Neural progenitor cell (in vitro differentiated cells): Measurements from ENCODE around the gene DHRS2. TPM values are rescaled to one million over a fixed set of nuclear protein-coding genes. Genes with fewer than 3 reads are reported as not detected.

Source experiments
- DNase-seq: peaks from one replicate; pipeline ENCODE4 v3.0.0-alpha.2; 2016; ENCODE audit warnings: low spot score
- H2AFZ ChIP-seq: fragments of 200-600 bp; sonication (generic); replicated peaks from 2 replicates; pipeline ENCODE4 v1.6.1; 2016; ENCODE audit warnings: antibody characterized with exemption
- H3F3A ChIP-seq: fragments of 200-600 bp; sonication (generic); 2 replicates; pipeline ENCODE4 v1.6.1; 2016; ENCODE audit warnings: antibody characterized with exemption, low read depth
- H3K27ac ChIP-seq: fragments of 200-600 bp; sonication (generic); 2 replicates; pipeline ENCODE4 v1.5.1; 2016; ENCODE audit warnings: mild to moderate bottlenecking
- H3K27me3 ChIP-seq: fragments of 200-600 bp; sonication (generic); 2 replicates; pipeline ENCODE4 v1.6.1; 2016; ENCODE audit warnings: mild to moderate bottlenecking, moderate library complexity
- H3K36me3 ChIP-seq: fragments of 200-600 bp; sonication (generic); 2 replicates; pipeline ENCODE4 v1.5.1; 2016
- H3K4me1 ChIP-seq: fragments of 200-600 bp; sonication (generic); 2 replicates; pipeline ENCODE4 v1.6.1; 2016; ENCODE audit warnings: mixed run types
- H3K4me2 ChIP-seq: fragments of 200-600 bp; sonication (generic); 2 replicates; pipeline ENCODE4 v1.6.1; 2016
- H3K4me3 ChIP-seq: fragments of 200-600 bp; sonication (generic); 2 replicates; pipeline ENCODE4 v1.5.1; 2016
- H3K79me2 ChIP-seq: fragments of 200-600 bp; sonication (generic); 2 replicates; pipeline ENCODE4 v1.6.1; 2016; ENCODE audit warnings: low read depth
- H3K9ac ChIP-seq: fragments of 200-600 bp; sonication (generic); 2 replicates; pipeline ENCODE4 v1.6.1; 2016
- H3K9me3 ChIP-seq: fragments of 200-600 bp; sonication (generic); 2 replicates; pipeline ENCODE4 v1.5.1; 2016; ENCODE audit warnings: low read depth
- H4K20me1 ChIP-seq: fragments of 200-600 bp; sonication (generic); 2 replicates; pipeline ENCODE4 v1.6.1; 2016; ENCODE audit warnings: low read depth
- H3K27ac Mint-ChIP-seq: 3 replicates; pipeline ENCODE4 v1.8.0; 2021; ENCODE audit warnings: mixed read lengths
- H3K27me3 Mint-ChIP-seq: 2 replicates; pipeline ENCODE4 v1.8.0; 2022; ENCODE audit warnings: low read depth, mild to moderate bottlenecking, inconsistent platforms, moderate library complexity, mixed read lengths; ENCODE audit not compliant: insufficient read depth
- H3K36me3 Mint-ChIP-seq: 3 replicates; pipeline ENCODE4 v1.8.0; 2021; ENCODE audit warnings: mixed read lengths
- H3K4me1 Mint-ChIP-seq: 3 replicates; pipeline ENCODE4 v1.8.0; 2021; ENCODE audit warnings: mixed read lengths
- H3K4me3 Mint-ChIP-seq: 3 replicates; pipeline ENCODE4 v1.8.0; 2021; ENCODE audit warnings: mild to moderate bottlenecking, moderate library complexity, mixed read lengths
- H3K9me3 Mint-ChIP-seq: 3 replicates; pipeline ENCODE4 v1.8.0; 2020; ENCODE audit warnings: mixed read lengths
- CTCF ChIP-seq: fragments of 200-600 bp; sonication (generic); IDR thresholded peaks from 2 replicates; pipeline ENCODE4 v1.5.1; 2017; ENCODE audit warnings: antibody characterized with exemption, mild to moderate bottlenecking
- EZH2 ChIP-seq: fragments of 200-600 bp; sonication (generic); IDR thresholded peaks from 2 replicates; pipeline ENCODE4 v1.6.1; 2017; ENCODE audit warnings: antibody characterized with exemption, mild to moderate bottlenecking, moderate library complexity
- EZH2phosphoT487 ChIP-seq: fragments of 200-600 bp; sonication (generic); IDR thresholded peaks from 2 replicates; pipeline ENCODE4 v1.6.1; 2017; ENCODE audit warnings: antibody characterized with exemption
- total RNA-seq: library from RNA; depleted of rRNA; stranded (reverse); fragments of >200 nt; gene quantifications from 2 replicates; pipeline ENCODE4 v1.2.3, GENCODE V29; 2015; ENCODE audit warnings: low replicate concordance

DHRS2 gene
- total RNA-seq, 1 donor from 2014 or later = 2.8 TPM

- no peak overlapping the region for H2AFZ ChIP-seq
- Mint-ChIP-seq H3K9me3 (no peaks in the 10 kb centered on the region), H3K27ac (no peak overlapping the region), H3K4me3 (no peak overlapping the region), H3K4me1 (no peaks in the 10 kb centered on the region), H3K36me3 (no peaks in the 10 kb centered on the region), H3K27me3 (no peaks in the 10 kb centered on the region)
- H3K9ac ChIP-seq = no peak overlapping the region
- H3K27ac ChIP-seq = no peak overlapping the region
- no peaks in the 10 kb centered on the region for H3K4me1 ChIP-seq
- no peak for TF ChIP-seq EZH2phosphoT487
- no peak for TF ChIP-seq CTCF
- no peak for TF ChIP-seq EZH2
- H3K4me3 ChIP-seq = no peak overlapping the region
- H3K4me2 ChIP-seq = no peak overlapping the region
- no peaks in the 10 kb centered on the region for H3K27me3 ChIP-seq
- no peaks in the 10 kb centered on the region for H3F3A ChIP-seq
- DNase-seq = no peak
- no peaks in the 10 kb centered on the region for H3K36me3 ChIP-seq
- H3K9me3 ChIP-seq = no peaks in the 10 kb centered on the region
- H4K20me1 ChIP-seq = no peaks in the 10 kb centered on the region
- no peaks in the 10 kb centered on the region for H3K79me2 ChIP-seq
Observed at GRCh38 chr14:23601424-23601823, 34.7 kb upstream of the DHRS2 start.

DNA sequence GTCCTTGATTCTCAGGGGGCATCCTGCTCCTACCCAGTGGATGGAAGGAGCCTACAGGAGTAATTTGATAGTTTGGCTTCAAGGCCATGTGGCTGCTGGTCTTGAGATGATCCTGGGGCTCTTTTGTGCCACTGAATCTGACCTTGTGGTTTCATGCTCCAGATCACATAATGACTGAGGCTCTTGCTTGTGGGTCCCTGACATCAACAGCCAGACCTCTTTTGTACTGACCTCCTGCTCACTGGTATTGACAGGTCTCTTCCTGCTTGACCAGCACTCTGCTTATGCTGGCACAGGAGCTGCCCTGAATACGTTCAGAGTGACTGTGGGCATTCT is 34.4 kb upstream of the DHRS2 start:
- H3F3A ChIP-seq = no peaks in the 10 kb centered on the region
- no peaks in the 10 kb centered on the region for H4K20me1 ChIP-seq
- Mint-ChIP-seq H3K27me3 (no peaks in the 10 kb centered on the region), H3K36me3 (no peaks in the 10 kb centered on the region), H3K27ac (no peak overlapping the region), H3K4me1 (no peaks in the 10 kb centered on the region), H3K9me3 (no peaks in the 10 kb centered on the region), H3K4me3 (no peak overlapping the region)
- no peak overlapping the region for H3K4me3 ChIP-seq
- H3K9ac ChIP-seq = no peak overlapping the region
- no peak overlapping the region for H3K4me2 ChIP-seq
- no peak overlapping the region for H3K27ac ChIP-seq
- no peaks in the 10 kb centered on the region for H3K4me1 ChIP-seq
- H3K9me3 ChIP-seq = no peaks in the 10 kb centered on the region
- no peak overlapping the region for H2AFZ ChIP-seq
- no peaks in the 10 kb centered on the region for H3K79me2 ChIP-seq
- no peaks in the 10 kb centered on the region for H3K27me3 ChIP-seq
- DNase-seq = no peak
- H3K36me3 ChIP-seq = no peaks in the 10 kb centered on the region
- TF ChIP-seq EZH2phosphoT487 (no peak), EZH2 (no peak), CTCF (no peak)

GRCh38 chr14:23602181-23603095 is 33.7 kb upstream of the DHRS2 start:
- no peaks in the 10 kb centered on the region for H4K20me1 ChIP-seq

DNA sequence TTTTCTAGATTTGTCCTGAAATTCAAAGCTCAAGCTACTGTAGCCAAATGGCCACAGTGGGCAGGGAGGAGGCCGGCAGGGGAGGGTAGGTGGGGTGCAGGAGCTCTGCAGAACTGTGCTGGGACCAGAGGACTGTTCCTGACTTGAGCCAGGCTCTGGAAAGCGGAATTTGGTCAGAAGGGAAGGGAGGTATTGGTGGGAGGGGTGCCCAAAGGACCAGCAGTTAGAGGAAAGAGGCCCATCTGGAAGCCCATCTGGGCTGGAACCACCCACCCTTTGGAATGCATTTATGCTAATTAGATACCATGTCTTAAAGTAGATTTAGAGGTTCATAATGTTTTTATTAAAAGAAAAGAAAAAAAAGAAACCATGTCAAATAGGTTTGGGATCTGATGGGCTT is 33.1 kb upstream of the DHRS2 start:
- no peaks in the 10 kb centered on the region for H3K9me3 Mint-ChIP-seq
- Histone ChIP-seq H3K4me1 (no peaks in the 10 kb centered on the region), H3K79me2 (no peaks in the 10 kb centered on the region), H3F3A (no peaks in the 10 kb centered on the region), H3K27me3 (no peaks in the 10 kb centered on the region), H3K36me3 (no peaks in the 10 kb centered on the region), H3K9ac (no peak overlapping the region), H3K9me3 (no peaks in the 10 kb centered on the region), H2AFZ (no peak overlapping the region), H4K20me1 (no peaks in the 10 kb centered on the region), H3K27ac (no peak overlapping the region), H3K4me2 (no peak overlapping the region), H3K4me3 (no peak overlapping the region)
- H3K4me1 Mint-ChIP-seq = no peaks in the 10 kb centered on the region
- no peak for DNase-seq
- H3K27ac Mint-ChIP-seq = no peak overlapping the region
- no peak overlapping the region for H3K4me3 Mint-ChIP-seq
- peaks cover 2% of the 10 kb centered on the region for H3K27me3 Mint-ChIP-seq
- H3K36me3 Mint-ChIP-seq = no peaks in the 10 kb centered on the region
- TF ChIP-seq EZH2phosphoT487 = no peak
- TF ChIP-seq CTCF = no peak
- no peak for TF ChIP-seq EZH2

More at GRCh38 chr14:23602181-23603095, 33.7 kb upstream of the DHRS2 start:
- Histone ChIP-seq H3F3A (no peaks in the 10 kb centered on the region), H3K4me2 (no peak overlapping the region), H3K36me3 (no peaks in the 10 kb centered on the region), H3K27ac (no peak overlapping the region), H3K9me3 (no peaks in the 10 kb centered on the region), H3K79me2 (no peaks in the 10 kb centered on the region), H3K27me3 (no peaks in the 10 kb centered on the region), H3K4me1 (no peaks in the 10 kb centered on the region), H3K4me3 (no peak overlapping the region), H2AFZ (no peak overlapping the region), H3K9ac (no peak overlapping the region)
- peaks cover 2% of the 10 kb centered on the region for H3K27me3 Mint-ChIP-seq
- H3K4me3 Mint-ChIP-seq = no peak overlapping the region
- no peaks in the 10 kb centered on the region for H3K36me3 Mint-ChIP-seq
- H3K27ac Mint-ChIP-seq = no peak overlapping the region
- no peaks in the 10 kb centered on the region for H3K9me3 Mint-ChIP-seq
- H3K4me1 Mint-ChIP-seq = no peaks in the 10 kb centered on the region
- TF ChIP-seq EZH2 = no peak
- no peak for DNase-seq
